Measurements from ENCODE around the gene AKT2. TPM values are rescaled to one million over a fixed set of nuclear protein-coding genes. Genes with fewer than 3 reads are reported as not detected.

Gene AKT2
- polyA plus RNA-seq, 1 donor (not counting 4 experiments of a cell fraction or from before 2014, with no cell fraction given), result 108 TPM

- dilution Hi-C loops (cut with MboI; ENCODE audit: extremely low pct_ligation_motif_present, low sequenced_read_pairs), result no loop called here
- Histone ChIP-seq H3K79me2 (ENCODE audit: control insufficient read depth, insufficient read depth, low read length) (no peaks in the 10 kb centered on the region), H3K4me3 (ENCODE audit: control insufficient read depth in 2 of 3, extremely low read depth in 1 of 3, insufficient read depth in 2 of 3, low read depth in 1 of 3, low read length in 3 of 3) (no peak overlapping the region), H3K27me3 (ENCODE audit: control insufficient read depth, extremely low read depth, insufficient read depth, low read length) (peaks cover 1% of the 10 kb centered on the region), H3K9ac (ENCODE audit: control insufficient read depth, extremely low read depth, insufficient read depth, low read length) (no peak overlapping the region), H3K36me3 (ENCODE audit: control insufficient read depth in 2 of 2, extremely low read depth in 1 of 2, insufficient read depth in 2 of 2, low read length in 2 of 2) (peaks cover 13% of the 10 kb centered on the region in 2 experiments), H3K9me3 (ENCODE audit: control insufficient read depth, low read depth, low read length) (no peaks in the 10 kb centered on the region), H3K27ac (ENCODE audit: control insufficient read depth, insufficient read depth, low read length) (no peak overlapping the region), H2AFZ (ENCODE audit: control insufficient read depth, low read length) (no peak overlapping the region), H3K4me1 (ENCODE audit: control insufficient read depth, extremely low read depth, insufficient read depth, low read length) (no peaks in the 10 kb centered on the region), H3K4me2 (ENCODE audit: control insufficient read depth, extremely low read depth, insufficient read depth, low read depth, low read length) (no peak overlapping the region), H4K20me1 (ENCODE audit: control insufficient read depth, extremely low read depth, insufficient read depth, low read length) (no peaks in the 10 kb centered on the region), H3K9me1 (ENCODE audit: control insufficient read depth, extremely low read depth, insufficient read depth, low read length) (no peaks in the 10 kb centered on the region)
- FAIRE-seq (no peak), DNase-seq (ENCODE audit: low read depth, low spot score) (no peak)
- TF ChIP-seq EZH2 (IDR thresholded peaks at IDR 0.05; ENCODE audit: low read length), result no peak
These were observed 52.7 kb downstream of the AKT2 start for GRCh38 chr19:40232479-40232878.

GRCh38 chr19:40231544-40232424, 53.4 kb downstream of the AKT2 start:
- FAIRE-seq, result no peak
- H3K4me2 ChIP-seq (ENCODE audit: control insufficient read depth, extremely low read depth, insufficient read depth, low read depth, low read length), result no peak overlapping the region
- dilution Hi-C loops (cut with MboI; ENCODE audit: extremely low pct_ligation_motif_present, low sequenced_read_pairs), result no loop called here
- no peaks in the 10 kb centered on the region for H3K79me2 ChIP-seq (ENCODE audit: control insufficient read depth, insufficient read depth, low read length)
- peaks cover 5% of the 10 kb centered on the region for H3K27me3 ChIP-seq (ENCODE audit: control insufficient read depth, extremely low read depth, insufficient read depth, low read length)
- H3K27ac ChIP-seq (ENCODE audit: control insufficient read depth, insufficient read depth, low read length), result no peak overlapping the region
- TF ChIP-seq CTCF (optimal IDR thresholded peaks at IDR 0.05 in 1 of 3, IDR thresholded peaks at IDR 0.05 in 1 of 3, conservative IDR thresholded peaks at IDR 0.05 in 1 of 3; ENCODE audit: extremely low read depth in 1 of 3, insufficient read depth in 2 of 3, low read length in 3 of 3) (no peak), EZH2 (IDR thresholded peaks at IDR 0.05; ENCODE audit: low read length) (no peak)
- no peak overlapping the region for H3K9ac ChIP-seq (ENCODE audit: control insufficient read depth, extremely low read depth, insufficient read depth, low read length)
- no peaks in the 10 kb centered on the region for H3K9me1 ChIP-seq (ENCODE audit: control insufficient read depth, extremely low read depth, insufficient read depth, low read length)
- no peak overlapping the region for H3K4me3 ChIP-seq (ENCODE audit: control insufficient read depth in 2 of 3, extremely low read depth in 1 of 3, insufficient read depth in 2 of 3, low read depth in 1 of 3, low read length in 3 of 3)
- no peaks in the 10 kb centered on the region for H3K4me1 ChIP-seq (ENCODE audit: control insufficient read depth, extremely low read depth, insufficient read depth, low read length)
- H3K9me3 ChIP-seq (ENCODE audit: control insufficient read depth, low read depth, low read length), result no peaks in the 10 kb centered on the region
- no peak for DNase-seq (ENCODE audit: low read depth, low spot score)
- H3K36me3 ChIP-seq (ENCODE audit: control insufficient read depth in 2 of 2, extremely low read depth in 1 of 2, insufficient read depth in 2 of 2, low read length in 2 of 2), result peaks cover 9 to 13% of the 10 kb centered on the region in 2 experiments
- no peak overlapping the region for H2AFZ ChIP-seq (ENCODE audit: control insufficient read depth, low read length)
- no peaks in the 10 kb centered on the region for H4K20me1 ChIP-seq (ENCODE audit: control insufficient read depth, extremely low read depth, insufficient read depth, low read length)

Data from keratinocyte (primary cell).